ENCODE measurements around the gene GOLM1. TPM values are rescaled to one million over a fixed set of nuclear protein-coding genes. Genes with fewer than 3 reads are reported as not detected.

Gene GOLM1
- total RNA-seq, 4 donors from 2014 or later, result 7.7 to 19.2 (median 10.2) TPM

- TF ChIP-seq, protein P1, sequence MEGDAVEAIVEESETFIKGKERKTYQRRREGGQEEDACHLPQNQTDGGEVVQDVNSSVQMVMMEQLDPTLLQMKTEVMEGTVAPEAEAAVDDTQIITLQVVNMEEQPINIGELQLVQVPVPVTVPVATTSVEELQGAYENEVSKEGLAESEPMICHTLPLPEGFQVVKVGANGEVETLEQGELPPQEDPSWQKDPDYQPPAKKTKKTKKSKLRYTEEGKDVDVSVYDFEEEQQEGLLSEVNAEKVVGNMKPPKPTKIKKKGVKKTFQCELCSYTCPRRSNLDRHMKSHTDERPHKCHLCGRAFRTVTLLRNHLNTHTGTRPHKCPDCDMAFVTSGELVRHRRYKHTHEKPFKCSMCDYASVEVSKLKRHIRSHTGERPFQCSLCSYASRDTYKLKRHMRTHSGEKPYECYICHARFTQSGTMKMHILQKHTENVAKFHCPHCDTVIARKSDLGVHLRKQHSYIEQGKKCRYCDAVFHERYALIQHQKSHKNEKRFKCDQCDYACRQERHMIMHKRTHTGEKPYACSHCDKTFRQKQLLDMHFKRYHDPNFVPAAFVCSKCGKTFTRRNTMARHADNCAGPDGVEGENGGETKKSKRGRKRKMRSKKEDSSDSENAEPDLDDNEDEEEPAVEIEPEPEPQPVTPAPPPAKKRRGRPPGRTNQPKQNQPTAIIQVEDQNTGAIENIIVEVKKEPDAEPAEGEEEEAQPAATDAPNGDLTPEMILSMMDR (IDR thresholded peaks at IDR 0.05; ENCODE audit: low read depth), result no peak
Observed at GRCh38 chr9:86099701-86100364, 475 bp upstream of the GOLM1 start.

GRCh38 chr9:86097510-86098224 is 1.7 kb downstream of the GOLM1 start:
- TF ChIP-seq, protein P1 (IDR thresholded peaks at IDR 0.05; ENCODE audit: low read depth), result no peak

- TF ChIP-seq, protein P1 (IDR thresholded peaks at IDR 0.05; ENCODE audit: low read depth), result no peak
Observed at GRCh38 chr9:86096386-86096785, 3.0 kb downstream of the GOLM1 start.

DNA sequence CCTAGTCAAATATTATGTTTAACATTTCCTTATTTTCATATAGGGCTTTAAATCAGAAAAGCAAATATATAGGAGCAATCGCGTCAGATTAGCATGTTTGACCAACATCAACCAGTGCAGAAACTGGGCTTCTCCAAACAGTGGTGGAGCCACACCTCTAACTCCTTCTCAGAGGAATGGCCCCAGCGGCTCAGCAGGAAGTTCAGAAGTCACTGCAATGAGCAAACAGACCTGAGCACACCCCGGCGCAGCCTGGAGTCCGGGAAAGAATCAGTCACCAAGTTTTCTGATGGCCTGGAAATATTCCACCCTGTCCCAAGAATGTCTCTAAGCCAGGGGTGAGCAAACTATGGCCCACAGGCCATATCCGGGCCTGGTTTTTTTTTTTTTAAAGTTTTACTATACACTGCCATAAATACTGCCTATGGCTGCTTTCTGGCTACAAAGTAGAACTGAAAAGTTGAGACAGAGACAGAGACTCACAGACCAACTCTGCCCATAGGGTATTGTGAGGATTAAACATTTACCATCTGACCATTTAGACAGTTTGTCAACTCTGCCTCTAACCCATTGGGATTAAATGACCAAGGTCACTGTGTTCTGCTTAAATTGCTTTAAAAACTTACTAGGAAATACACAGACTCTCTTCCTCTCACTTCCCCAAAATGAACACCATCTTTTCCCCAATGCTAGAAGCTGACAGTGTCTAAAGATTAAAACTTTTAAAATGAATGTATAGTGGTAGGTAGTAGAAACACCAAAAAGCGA is 5.4 kb downstream of the GOLM1 start:
- TF ChIP-seq, protein P1 (IDR thresholded peaks at IDR 0.05; ENCODE audit: low read depth), result no peak

GRCh38 chr9:86091477-86091876 is 7.9 kb downstream of the GOLM1 start:
- TF ChIP-seq, protein P1 (IDR thresholded peaks at IDR 0.05; ENCODE audit: low read depth), result no peak

DNA sequence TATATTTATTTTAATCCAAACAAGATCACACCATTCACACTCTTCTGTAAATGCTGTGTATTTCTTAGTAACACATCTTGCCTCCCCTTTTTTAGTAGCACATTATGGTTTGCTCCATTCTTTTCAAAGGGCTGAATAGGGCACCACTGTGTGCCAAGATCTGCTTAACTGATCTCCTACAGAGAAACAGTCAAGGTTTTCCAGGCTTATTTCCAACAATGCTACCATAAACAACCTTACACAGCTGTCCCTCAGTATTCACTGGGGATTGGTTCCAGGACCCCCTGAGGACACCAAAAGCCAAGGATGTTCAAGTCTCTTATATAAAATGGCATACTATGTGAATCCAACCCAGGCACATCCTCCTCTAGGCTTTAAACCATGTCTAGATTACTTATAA is 16.5 kb downstream of the GOLM1 start:
- TF ChIP-seq, protein P1 (IDR thresholded peaks at IDR 0.05; ENCODE audit: low read depth), result no peak
